ENCODE data around the gene PPM1F. TPM values are rescaled to one million over a fixed set of nuclear protein-coding genes. Genes with fewer than 3 reads are reported as not detected.
A peak's percentile ranks its signal among the peaks of the same experiment; 100 is the strongest.

Gene PPM1F
- total RNA-seq, 1 donor from 2014 or later = 49.8 TPM

DNA sequence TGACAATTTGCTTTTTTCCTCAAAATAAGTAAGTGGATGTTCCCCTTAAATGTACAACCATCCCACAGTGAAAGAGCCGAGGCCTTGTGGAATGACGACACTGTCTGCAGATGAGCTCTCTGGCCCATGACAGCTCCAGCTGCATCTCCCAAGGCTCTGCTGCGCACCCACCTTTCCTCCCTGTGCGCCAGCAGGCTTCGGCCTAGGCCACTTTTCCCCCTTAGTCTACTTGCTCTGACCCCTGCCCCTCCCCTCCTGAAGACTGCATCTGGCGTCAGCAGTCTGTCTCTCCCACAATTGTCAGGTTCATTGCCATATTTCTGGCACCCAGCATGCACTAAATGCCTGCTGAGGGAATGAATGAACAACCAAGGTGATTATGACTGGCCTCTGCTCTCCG, 27.9 kb upstream of the PPM1F start:
- H3K9me3 Mint-ChIP-seq = no peaks in the 10 kb centered on the region
- no peaks in the 10 kb centered on the region for H3K36me3 Mint-ChIP-seq (ENCODE audit: low read depth)
- no peak for DNase-seq (ENCODE audit: low read depth, low spot score)
- H3K4me1 Mint-ChIP-seq = peaks cover 21% of the 10 kb centered on the region
- peak overlapping the region; percentile 92 for H3K4me3 Mint-ChIP-seq
- H3K27me3 Mint-ChIP-seq (ENCODE audit: low read depth) = no peaks in the 10 kb centered on the region
- TF ChIP-seq, protein P1, sequence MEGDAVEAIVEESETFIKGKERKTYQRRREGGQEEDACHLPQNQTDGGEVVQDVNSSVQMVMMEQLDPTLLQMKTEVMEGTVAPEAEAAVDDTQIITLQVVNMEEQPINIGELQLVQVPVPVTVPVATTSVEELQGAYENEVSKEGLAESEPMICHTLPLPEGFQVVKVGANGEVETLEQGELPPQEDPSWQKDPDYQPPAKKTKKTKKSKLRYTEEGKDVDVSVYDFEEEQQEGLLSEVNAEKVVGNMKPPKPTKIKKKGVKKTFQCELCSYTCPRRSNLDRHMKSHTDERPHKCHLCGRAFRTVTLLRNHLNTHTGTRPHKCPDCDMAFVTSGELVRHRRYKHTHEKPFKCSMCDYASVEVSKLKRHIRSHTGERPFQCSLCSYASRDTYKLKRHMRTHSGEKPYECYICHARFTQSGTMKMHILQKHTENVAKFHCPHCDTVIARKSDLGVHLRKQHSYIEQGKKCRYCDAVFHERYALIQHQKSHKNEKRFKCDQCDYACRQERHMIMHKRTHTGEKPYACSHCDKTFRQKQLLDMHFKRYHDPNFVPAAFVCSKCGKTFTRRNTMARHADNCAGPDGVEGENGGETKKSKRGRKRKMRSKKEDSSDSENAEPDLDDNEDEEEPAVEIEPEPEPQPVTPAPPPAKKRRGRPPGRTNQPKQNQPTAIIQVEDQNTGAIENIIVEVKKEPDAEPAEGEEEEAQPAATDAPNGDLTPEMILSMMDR (conservative IDR thresholded peaks at IDR 0.05) = no peak
- no peak overlapping the region for H3K27ac Mint-ChIP-seq (ENCODE audit: unreplicated experiment)

DNA sequence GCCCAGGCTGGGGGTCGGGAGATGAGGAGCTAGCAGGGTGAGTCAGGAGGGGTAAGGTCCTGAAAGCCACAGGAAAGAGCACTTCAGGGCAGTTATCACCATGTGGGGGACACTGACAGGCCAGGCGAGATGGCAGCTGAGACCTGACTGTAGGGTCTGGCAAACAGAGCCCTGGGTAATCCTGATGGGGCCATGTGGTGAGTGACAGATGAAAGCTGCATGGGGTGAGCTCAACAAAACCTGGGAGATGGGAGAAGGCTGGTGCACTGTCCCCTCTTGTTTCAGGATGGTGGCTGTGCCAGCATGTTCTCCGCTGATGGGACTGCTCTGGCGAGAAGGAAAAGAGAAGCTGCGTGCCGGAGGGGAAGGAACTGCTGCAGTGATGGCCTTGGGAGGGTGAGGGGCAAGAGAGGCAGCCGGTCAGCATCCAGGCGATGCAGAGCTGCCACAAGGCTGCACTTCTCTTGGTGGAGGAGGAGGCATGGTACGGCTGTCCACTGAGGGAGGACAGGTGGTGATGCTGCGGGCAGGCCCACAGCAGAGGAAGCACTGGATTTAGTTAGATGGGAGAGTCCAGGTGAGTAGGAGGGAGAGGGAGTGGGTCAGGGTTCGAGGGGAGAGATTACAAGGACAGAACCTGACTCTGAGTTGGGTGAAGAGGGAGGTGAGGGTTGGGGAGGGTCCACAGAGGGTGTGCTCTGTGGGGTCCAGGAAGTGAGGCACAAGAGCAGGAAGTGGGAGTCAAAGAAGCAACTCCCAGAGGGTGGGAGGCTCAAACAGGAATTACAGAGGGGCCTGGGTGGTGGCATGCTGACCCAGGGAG, 26.1 kb upstream of the PPM1F start:
- no peaks in the 10 kb centered on the region for H3K27me3 Mint-ChIP-seq (ENCODE audit: low read depth)
- peak overlapping the region; percentile 75 for H3K4me3 Mint-ChIP-seq
- H3K9me3 Mint-ChIP-seq = no peaks in the 10 kb centered on the region
- DNase-seq (ENCODE audit: low read depth, low spot score) = no peak
- TF ChIP-seq, protein P1 (conservative IDR thresholded peaks at IDR 0.05) = no peak
- no peak overlapping the region for H3K27ac Mint-ChIP-seq (ENCODE audit: unreplicated experiment)
- no peaks in the 10 kb centered on the region for H3K36me3 Mint-ChIP-seq (ENCODE audit: low read depth)
- peaks cover 17% of the 10 kb centered on the region for H3K4me1 Mint-ChIP-seq

DNA sequence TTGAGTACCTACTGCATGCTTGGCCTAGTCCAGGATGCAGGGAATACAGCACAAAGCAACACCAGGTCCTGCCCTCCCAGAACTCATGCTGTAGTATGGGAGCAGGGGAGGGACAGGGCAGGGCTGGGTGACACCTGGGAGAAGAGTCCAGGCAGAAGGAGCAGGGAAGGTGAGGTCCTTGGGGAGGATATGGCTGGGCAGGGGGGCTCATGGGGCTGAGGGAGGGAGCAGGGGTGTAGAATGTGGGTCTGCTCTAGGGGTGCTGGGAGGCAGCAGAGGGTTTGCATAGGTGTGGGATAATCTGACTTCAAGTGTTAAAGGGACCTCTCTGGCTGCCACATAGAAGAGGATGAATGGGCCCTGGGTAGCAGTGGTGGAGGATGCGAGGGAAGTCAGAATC, 25.2 kb upstream of the PPM1F start:
- H3K9me3 Mint-ChIP-seq = no peaks in the 10 kb centered on the region
- no peaks in the 10 kb centered on the region for H3K36me3 Mint-ChIP-seq (ENCODE audit: low read depth)
- DNase-seq (ENCODE audit: low read depth, low spot score) = no peak
- TF ChIP-seq, protein P1 (conservative IDR thresholded peaks at IDR 0.05) = no peak
- H3K27me3 Mint-ChIP-seq (ENCODE audit: low read depth) = no peaks in the 10 kb centered on the region
- H3K27ac Mint-ChIP-seq (ENCODE audit: unreplicated experiment) = no peak overlapping the region
- H3K4me3 Mint-ChIP-seq = peak overlapping the region; percentile 38
- peaks cover 16% of the 10 kb centered on the region for H3K4me1 Mint-ChIP-seq

DNA sequence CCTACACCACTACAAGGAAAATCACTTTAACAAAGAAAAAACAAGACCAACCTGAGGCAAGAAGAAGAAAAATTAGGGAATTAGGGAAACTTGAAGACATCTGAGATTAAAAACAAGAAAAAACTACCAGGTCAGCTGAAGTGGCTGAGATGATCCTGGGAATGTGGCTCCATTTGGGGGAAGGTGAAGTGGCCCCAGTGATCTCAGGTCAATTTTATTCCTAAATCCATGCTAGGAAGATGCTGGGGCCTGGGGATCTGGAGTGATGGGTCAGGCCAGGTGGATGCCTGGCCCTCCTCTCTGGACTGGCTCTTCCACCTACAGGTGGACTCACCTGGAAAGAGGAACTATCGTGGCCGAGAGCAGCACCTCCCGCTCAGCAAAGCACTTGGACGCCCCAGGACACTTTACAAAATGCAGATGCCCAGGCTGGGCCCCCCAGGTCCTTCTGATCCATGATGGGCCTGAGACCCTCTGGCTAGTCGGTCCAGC, 23.3 kb upstream of the PPM1F start:
- H3K27ac Mint-ChIP-seq (ENCODE audit: unreplicated experiment) = no peak overlapping the region
- TF ChIP-seq, protein P1 (conservative IDR thresholded peaks at IDR 0.05) = no peak
- no peak overlapping the region for H3K4me3 Mint-ChIP-seq
- no peaks in the 10 kb centered on the region for H3K36me3 Mint-ChIP-seq (ENCODE audit: low read depth)
- no peak for DNase-seq (ENCODE audit: low read depth, low spot score)
- H3K27me3 Mint-ChIP-seq (ENCODE audit: low read depth) = no peaks in the 10 kb centered on the region
- H3K9me3 Mint-ChIP-seq = no peaks in the 10 kb centered on the region
- peaks cover 2% of the 10 kb centered on the region for H3K4me1 Mint-ChIP-seq

DNA sequence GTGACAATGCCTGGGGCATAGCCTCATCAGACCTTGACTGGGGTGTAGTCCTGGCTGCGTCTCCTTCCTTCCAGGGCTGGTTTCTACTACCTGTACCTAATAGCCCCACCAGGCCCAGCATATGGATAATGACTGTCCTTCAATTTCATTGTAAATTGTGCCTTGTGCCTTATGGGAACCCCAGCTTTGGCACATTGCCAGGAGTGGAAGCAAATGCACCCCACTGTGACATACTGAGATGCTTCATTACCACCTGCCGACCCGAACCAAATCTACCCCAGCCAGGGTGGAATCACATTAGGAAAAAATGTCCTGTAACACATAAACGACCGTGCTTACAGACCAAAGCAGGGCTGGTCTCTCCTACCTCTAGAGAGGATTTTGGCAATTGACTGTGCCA, 22.6 kb upstream of the PPM1F start:
- no peak overlapping the region for H3K27ac Mint-ChIP-seq (ENCODE audit: unreplicated experiment)
- no peaks in the 10 kb centered on the region for H3K36me3 Mint-ChIP-seq (ENCODE audit: low read depth)
- TF ChIP-seq, protein P1 (conservative IDR thresholded peaks at IDR 0.05) = no peak
- no peaks in the 10 kb centered on the region for H3K4me1 Mint-ChIP-seq
- no peaks in the 10 kb centered on the region for H3K27me3 Mint-ChIP-seq (ENCODE audit: low read depth)
- no peak overlapping the region for H3K4me3 Mint-ChIP-seq
- no peaks in the 10 kb centered on the region for H3K9me3 Mint-ChIP-seq
- no peak for DNase-seq (ENCODE audit: low read depth, low spot score)
